CD4-positive, alpha-beta T cell treated with Interleukin-4 for 1 hour (primary cell): ENCODE data around the gene WDR82.

Source experiments
- DNase-seq, 2 donors: peaks; one replicate each; pipeline ENCODE4 v3.0.0-alpha.2; 2020 to 2022

Gene WDR82

DNA sequence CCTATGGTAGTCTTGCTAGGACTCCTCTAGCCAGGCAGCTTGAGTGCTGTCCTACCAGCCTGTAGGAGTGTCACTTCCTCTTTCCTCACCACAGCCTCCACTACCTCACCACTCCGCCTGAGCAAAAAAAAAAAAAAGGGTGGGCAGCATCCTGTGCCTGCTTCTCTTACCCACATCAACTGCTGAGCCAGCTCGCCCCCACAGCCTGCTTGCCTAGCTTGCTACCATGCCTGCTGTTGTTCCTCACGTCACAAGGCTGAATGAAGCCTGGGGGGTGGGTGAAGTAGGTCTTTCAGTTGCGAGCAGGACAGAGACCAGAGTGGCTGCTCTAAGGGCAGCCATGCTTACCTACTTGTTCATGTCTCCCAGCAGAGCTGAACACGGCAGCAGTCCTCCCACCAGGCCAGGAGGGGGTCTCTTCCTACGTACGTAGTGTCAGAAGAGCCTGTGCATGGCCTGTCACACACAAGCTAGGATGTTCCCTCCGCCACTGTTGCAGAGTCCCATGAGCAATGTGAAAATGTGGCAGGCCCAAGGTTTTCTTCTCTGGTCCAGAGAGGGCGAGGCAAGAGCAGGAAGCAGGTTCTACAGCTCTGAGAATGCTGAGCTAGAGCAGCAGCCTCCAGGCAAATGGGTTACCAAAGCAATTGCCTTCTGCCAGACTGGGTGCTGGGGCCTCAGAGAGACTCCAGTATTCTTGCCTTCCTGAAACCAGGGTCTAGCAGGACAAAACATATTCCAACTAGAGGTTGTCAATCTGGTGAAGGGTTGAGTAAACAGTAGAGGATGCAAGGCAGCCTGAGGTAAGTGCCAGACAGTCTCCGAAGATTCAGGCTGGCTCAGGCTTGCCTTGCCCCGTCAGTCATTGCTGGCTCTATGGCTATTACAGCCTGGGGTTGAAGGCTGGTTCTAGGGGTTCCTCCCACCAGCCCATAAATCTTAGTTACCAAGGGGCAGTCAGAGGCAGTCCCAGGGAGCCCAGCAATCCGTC lies 24.8 kb downstream of the WDR82 start:
- peak; percentile 88 to 90 for DNase-seq

DNA sequence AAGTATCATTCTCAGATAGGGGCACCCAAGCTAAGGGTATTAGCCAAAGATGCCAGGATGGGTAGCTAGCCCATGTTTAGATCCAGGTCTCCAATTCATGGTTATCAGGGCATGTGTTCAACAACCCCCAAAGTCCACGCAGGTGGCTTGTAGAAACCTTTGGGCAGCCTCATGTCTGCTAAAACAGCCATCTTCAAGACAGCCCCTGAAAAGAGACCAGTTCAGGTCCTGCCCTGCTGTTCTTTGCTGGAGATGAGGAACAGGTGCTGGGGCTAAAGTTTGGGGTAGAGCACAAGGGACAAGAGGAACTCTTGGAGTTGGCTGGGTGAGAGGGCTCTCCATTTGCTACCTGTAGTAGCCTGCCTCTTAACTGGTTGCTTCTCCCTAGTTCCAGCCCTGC lies 28.3 kb downstream of the WDR82 start:
- no peak for DNase-seq

GRCh38 chr3:52249683-52250082 lies 28.8 kb downstream of the WDR82 start:
- DNase-seq: no peak

- DNase-seq: no peak
Observed at GRCh38 chr3:52248816-52249547, 29.5 kb downstream of the WDR82 start.

DNA sequence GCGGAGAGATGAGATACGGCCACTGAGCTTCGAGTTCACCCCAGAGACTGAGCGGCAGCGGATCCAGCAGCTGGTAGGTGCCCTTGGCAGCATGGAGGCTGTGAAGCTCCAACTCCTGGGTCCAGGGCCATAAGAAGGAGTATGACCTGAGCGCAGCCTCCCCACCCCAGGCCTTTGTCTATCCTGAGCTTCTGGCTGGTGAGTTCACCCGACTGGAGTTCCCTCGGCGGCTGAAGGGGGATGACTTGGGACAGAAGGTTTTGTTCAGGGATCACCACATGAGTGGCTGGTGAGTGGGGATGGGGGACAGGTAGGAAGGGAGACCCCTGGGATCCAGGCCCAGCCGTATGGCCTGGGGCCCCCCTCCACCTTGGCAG lies 30.3 kb downstream of the WDR82 start:
- DNase-seq: no peak

GRCh38 chr3:52247409-52248164 lies 30.9 kb downstream of the WDR82 start:
- DNase-seq: peak in 1 of 2 donors; percentile 10

DNA sequence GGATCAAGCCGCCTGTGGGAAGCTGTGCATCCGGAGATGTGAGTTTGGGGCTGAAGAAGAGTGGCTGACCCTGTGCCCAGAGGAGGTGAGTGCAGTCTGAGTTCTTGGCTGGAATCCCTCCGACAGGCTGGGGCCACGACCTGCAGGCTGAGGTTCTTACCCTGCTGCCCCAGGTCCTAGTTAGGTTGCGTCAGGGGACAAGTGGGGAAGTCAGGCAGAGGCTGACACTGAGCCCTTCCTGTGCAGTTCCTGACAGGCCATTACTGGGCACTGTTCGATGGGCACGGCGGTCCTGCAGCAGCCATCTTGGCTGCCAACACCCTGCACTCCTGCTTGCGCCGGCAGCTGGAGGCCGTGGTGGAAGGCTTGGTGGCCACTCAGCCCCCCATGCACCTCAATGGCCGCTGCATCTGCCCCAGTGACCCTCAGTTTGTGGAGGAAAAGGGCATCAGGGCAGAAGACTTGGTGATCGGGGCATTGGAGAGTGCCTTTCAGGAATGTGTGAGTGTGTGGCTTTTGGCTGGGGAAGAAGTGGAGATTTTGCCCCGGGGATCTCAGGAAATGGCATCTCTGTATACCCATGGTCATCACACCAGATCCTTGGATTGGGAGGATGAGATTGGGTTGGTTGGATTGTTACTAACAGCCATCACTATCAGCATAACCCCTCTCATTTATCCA lies 31.6 kb downstream of the WDR82 start:
- DNase-seq: peak; percentile 31 to 50

GRCh38 chr3:52246264-52246620 lies 32.2 kb downstream of the WDR82 start:
- no peak for DNase-seq

DNA sequence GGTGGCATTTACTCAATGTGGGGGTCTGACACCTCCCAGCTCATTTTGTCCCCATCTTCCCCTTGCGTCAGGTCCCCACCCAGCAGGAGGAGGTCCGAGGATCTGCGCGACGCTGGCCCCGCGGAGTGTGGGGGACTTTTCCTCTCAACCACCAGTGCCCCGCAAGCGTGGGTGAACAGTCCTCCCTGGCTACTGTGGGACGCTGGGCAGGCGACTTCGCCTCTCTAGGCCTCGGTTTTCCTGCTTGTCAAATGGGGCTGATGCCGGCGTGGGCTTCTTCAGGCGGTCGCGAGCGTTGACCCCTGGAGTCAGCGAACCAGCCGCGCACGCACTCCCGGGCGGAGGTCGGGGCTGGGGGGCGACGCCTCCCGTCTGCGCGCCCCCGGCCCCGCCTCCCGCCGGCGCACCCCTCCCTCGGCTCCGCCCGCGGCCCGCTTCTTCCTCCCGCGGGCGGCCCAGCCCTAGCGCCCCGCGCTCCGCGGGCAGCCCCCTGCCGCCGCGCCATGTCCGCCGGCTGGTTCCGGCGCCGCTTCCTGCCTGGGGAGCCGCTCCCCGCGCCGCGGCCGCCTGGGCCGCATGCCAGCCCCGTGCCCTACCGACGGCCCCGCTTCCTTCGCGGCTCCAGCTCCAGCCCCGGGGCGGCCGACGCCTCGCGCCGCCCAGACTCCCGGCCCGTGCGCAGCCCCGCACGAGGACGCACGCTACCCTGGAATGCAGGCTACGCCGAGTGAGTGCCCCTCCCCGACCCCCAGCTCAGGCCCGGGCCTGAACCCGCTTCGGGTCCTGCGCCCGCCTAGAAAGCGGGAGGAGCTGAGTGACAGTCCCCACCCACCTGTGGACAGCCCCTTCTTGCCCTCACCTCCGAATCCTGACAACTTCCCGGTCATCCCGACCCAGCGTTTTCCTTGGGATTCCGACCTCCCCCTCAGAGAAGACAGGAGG lies 32.9 kb downstream of the WDR82 start, which contains the start of gene PPM1M:
Gene PPM1M, plus strand, starts transcription at position 438 of the 942 bp plus-strand sequence. Its CDS starts 66 bp downstream, at position 504.
- peak; percentile 52 to 75 for DNase-seq

DNA sequence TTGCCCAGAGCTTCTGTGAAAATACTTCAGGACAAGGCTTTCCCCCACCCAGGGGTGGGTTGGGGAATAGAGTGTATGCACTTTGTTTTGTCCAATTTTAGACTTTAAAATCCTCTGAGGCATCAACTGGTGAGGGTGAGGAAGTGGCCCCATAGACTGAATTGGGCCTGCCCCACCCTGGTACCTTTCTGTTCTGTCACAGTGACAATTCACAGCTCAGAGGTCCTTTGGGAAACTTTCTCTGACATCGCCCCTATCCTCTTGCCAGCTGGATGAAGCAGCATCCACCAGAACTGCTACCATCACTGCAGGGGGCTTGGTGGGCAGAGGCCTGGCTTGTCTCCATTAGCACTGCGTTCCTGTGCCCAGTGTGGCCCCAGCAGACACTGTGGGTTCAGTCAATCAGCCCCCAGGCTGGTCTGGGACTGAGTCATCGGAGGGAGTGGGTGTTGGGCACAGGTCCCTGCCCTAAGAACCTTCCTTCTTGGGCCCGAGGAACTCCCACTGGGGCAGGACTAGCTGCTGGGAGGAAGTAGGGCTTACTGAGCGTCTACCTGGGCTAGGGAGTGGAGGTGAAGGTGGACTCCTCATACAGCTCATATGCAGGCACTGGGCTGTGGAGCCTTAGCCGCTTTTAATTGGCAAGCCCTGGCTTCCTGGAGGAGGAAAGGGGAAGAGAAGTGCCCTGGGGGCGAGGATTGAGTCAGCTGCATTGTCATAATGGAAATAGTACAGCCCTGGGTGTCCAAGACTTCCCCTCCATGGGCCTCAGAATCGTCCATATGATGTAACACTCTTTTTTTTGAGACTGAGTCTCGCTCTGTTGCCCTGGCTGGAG lies 34.4 kb downstream of the WDR82 start:
- DNase-seq: peak; percentile 38 to 70

GRCh38 chr3:52242039-52242438 lies 36.4 kb downstream of the WDR82 start:
- DNase-seq: no peak

DNA sequence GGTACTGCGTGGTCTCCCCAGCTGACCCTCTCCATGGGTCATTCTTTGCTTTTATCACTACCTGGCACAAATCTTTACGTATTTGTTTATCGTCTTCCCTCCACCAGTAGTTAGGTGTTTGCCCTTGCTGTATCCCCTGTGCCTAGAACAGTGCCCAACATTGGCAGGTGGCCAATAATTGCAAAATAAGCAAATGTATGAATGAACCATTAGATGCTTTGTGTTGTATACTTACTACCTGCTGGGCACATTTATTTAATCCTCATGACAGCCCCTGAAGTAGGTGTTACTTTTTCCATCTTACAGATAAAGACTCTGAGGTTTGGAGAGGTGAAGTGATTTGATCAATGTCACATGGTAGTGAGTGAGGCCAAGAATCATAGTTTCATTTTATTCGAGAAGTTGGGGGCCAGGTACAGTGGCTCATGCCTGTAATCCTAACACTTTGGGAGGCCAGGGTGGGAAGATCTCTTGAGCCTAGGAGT lies 37.5 kb downstream of the WDR82 start:
- peak in 1 of 2 donors; percentile 47 for DNase-seq

DNA sequence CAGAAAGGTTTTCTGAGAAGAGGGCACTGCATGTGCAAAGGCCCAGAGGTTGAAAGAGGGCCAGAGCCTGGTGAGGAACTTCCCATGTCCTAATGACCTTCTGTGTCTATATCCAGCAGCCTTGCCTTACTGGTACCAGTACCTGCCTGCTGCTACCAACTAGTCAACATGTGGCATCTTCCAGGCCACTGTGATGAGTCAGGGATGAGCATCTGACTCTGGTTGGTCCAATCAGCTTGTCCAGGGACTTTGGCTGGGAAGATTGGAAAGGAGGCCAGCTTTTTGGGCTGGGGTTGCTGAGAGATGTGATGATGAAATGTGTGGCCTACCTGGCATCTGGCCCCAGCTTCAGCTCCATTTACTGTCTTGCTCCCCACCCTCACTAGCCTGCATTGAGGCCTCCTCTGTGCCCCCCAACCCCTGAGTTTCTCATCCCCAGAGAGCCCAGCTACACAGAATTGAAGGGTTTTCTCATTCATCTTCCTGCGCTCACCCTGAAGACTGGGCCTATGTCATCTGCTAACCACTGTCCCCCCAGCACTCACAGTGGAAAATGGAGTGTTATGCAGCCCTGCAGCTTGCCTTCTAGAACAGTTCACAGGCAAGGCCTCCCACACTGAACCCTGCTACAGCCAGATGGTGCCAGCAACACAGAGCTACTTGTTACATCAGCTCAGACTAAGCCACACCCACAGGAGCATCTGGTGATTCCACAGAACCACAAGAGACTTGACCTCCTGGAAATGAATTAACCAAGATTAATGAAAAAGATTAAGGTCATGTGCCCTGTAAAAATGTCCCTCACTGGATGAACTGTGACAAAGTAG lies 38.2 kb downstream of the WDR82 start:
- peak; percentile 63 to 75 for DNase-seq

DNA sequence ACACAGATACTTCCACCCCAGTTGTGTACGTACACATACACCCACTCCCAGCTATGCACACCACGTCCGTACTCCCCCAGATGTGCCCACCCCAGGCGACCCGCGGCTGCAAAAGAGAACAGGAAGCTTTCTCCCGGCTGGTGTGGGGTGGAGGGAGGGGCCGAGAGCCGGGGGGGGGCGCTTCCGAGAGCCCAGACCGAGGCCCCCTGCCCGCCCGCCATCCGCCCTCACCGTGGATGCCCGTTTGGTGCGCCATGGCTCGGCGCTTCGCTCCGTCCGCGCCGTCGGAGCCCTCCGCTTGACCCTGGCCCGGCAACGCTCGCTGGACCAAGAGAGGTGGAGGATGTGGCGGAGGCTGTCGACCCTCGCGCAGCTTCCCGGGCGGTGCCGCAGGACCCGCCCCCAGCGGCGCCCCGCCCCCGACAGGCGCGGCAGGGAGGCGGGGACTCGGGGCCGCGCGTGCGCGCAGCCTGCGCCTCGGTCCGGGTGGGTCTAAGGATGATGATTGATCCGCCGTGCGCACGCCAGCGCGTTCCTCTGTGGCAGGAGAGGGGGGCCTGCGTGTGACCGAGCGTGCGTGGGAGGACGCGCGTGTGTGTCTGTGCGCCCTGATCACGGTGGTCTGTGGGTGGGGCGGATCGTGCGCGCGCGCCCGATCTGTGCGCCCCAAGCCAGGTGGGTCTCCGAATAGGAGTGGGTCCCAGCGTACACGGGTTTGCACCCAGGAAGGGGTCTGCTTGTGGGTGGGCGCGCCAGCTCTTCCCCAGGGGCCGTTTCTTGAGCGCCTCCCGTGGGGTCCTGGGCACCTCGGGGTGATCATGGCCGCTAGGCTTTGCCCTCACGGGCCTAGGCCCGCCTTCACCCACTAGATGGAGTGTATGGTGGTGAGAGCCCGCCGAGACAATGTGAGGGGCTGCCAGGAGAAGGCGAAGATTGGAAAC lies 39.4 kb downstream of the WDR82 start, which contains the start of gene TWF2:
Gene TWF2, minus strand, starts transcription at position 398 of the 941 bp plus-strand sequence. Its CDS starts 142 bp downstream, at position 256.
- peak; percentile 84 to 86 for DNase-seq

GRCh38 chr3:52238193-52238760 lies 40.2 kb downstream of the WDR82 start:
- DNase-seq: no peak

DNA sequence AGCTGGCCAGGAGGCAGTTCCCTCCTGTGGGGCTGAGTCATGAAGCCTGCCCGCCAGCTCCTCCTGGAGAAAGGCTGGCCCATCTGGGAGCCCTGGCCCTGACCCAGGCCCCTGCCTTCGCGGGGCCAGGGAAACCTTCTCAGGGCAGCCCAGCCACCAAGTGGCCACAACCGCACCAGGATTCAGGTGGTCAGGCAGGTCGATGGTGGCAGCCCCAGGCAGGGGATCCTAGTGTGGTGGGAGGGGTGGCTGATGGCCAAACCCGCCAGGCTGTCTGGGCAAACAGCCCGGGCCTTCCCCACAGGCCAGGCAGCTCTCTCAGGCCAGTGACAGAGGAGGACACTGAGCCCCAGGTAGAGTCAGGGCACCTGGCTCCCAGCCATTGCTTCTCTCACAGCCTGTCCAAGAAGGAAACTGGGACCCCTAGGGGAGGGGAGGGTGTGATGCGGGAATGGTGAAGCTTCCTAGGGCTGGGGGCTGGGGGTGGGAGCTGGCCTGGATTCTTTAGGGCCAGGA lies 40.7 kb downstream of the WDR82 start:
- DNase-seq: peak in 1 of 2 donors; percentile 57

DNA sequence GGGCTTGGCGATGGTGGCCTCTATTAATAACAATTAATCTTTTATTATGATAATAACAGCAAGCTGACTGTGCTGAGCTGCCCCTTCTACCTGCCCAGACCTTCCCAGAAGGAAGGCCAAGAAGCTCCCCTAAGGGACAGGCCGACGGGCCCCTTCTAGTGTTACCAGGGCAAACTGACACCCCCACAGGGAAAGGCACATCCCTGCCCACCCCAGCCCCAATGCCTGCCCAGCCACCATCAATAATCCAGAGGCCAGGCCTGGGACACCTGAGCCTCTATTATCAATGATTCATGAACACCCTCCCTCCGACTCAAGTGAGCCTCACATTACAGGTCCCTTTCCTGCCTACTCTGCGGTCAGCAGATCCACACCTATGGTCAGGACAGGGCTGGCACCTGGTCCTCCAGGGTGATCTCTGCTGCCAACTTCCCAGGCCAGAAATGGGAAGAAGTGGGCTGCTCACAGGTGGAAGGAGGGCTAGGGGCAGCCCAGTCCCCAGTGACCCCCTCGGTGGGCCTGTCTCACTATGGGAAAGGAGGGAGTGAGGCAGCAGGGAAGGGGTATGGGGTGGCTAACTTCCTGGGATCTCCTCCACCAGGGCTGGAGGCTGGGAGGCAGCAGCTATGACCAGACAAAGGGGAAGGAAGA lies 41.3 kb downstream of the WDR82 start:
- DNase-seq: no peak
